Measurements from ENCODE around the gene AOAH. TPM values are rescaled to one million over a fixed set of nuclear protein-coding genes. Genes with fewer than 3 reads are reported as not detected.

AOAH gene
- total and polyA plus RNA-seq, 2 of the 4 experiments (the other 2 are of a cell fraction): not detected

DNA sequence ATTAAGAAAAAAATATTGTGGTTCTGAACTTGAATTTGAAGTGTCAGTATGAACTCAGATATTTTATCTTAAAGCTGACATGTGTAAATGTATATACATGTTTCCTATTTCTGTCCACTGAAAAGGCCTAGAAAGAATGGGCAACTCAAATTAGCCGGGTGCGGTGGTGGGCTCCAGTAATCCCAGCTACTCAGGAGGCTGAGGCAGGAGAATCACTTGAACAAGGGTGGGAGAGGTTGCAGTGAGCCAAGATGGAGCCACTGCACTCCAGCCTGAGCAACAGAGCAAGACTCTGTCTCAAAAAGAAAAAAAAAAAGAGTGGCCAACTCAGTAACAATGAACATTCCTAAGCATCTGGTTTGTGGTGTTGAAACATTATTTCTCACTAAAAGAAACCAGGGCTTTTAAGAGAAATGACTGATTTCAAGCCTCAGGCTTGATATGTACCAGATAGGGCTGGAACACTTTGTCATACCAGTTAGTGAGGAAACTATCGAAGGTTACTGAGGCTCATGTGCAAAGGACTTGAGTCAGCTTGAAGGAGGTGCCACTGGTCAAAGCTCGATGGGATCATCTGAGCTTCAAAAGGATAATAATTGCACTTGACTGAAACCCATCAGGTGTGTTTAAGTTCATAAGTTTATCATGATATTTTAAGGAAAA lies 40.5 kb downstream of the AOAH start:
- Histone ChIP-seq H2AK5ac (ENCODE audit: low read depth, low read length) (no peak overlapping the region), H2BK15ac (ENCODE audit: low read depth, low read length) (no peak overlapping the region), H2BK20ac (ENCODE audit: low read depth, low read length) (no peak overlapping the region), H3K9me3 (ENCODE audit: control insufficient read depth, insufficient read depth, low read length) (no peaks in the 10 kb centered on the region), H3K9me1 (ENCODE audit: insufficient read depth, low read length) (no peaks in the 10 kb centered on the region), H4K20me1 (ENCODE audit: insufficient read depth, low read length) (no peaks in the 10 kb centered on the region), H3K4me1 (ENCODE audit: control insufficient read depth, insufficient read depth, low read length) (no peaks in the 10 kb centered on the region), H3K79me1 (ENCODE audit: low read depth in 1 of 2, low read length in 2 of 2) (no peaks in the 10 kb centered on the region), H4K8ac (ENCODE audit: low read depth in 2 of 2, low read length in 2 of 2) (no peak overlapping the region), H2BK120ac (ENCODE audit: low read depth, low read length) (no peak overlapping the region), H2AK9ac (replicated peaks; ENCODE audit: low read depth, low read length, poor library complexity) (no peak overlapping the region), H3K4me2 (ENCODE audit: low read depth, low read length) (no peak overlapping the region), H3K23ac (ENCODE audit: low read depth, low read length) (no peak overlapping the region), H3K27me3 (ENCODE audit: control insufficient read depth, insufficient read depth, low read length) (no peaks in the 10 kb centered on the region; the same call in 1 of the 2 replicates), H3K56ac (ENCODE audit: extremely low read depth, insufficient read depth, low read length) (no peak overlapping the region), H4K91ac (ENCODE audit: insufficient read depth, low read depth, low read length) (no peak overlapping the region), H3K27ac (ENCODE audit: insufficient read depth, low read length) (no peak overlapping the region), H3K18ac (ENCODE audit: low read depth, low read length) (no peak overlapping the region), H4K5ac (ENCODE audit: low read depth, low read length) (no peak overlapping the region), H3K4ac (ENCODE audit: low read depth, low read length) (no peak overlapping the region), H3K4me3 (ENCODE audit: insufficient read depth, low read depth, low read length) (no peak overlapping the region), H3K14ac (replicated peaks; ENCODE audit: low read depth, low read length) (no peak overlapping the region), H2AFZ (replicated peaks; ENCODE audit: low read length, poor library complexity) (no peak overlapping the region), H3K9ac (ENCODE audit: low read depth, low read length) (no peak overlapping the region), H2BK5ac (ENCODE audit: low read depth, low read length, poor library complexity, severe bottlenecking) (no peak overlapping the region), H3K36me3 (ENCODE audit: control insufficient read depth, insufficient read depth, low read length) (no peaks in the 10 kb centered on the region)
- intact Hi-C loops (cut with micrococcal nuclease) (no loop called here), in situ Hi-C loops (cut with MboI; ENCODE audit: low sequenced_read_pairs) (loop anchor here (25.0 kb wide), 1 partner anchor 503 kb away; no protein-coding TSS in a partner anchor), dilution Hi-C loops (cut with HindIII; ENCODE audit: low sequenced_read_pairs, unreplicated experiment) (no loop called here)
- TF ChIP-seq RFX5 (IDR thresholded peaks at IDR 0.05; ENCODE audit: low read depth, low read length) (no peak), POLR2A (IDR thresholded peaks at IDR 0.05; ENCODE audit: low read depth, low read length) (no peak), RCOR1 (IDR thresholded peaks at IDR 0.05; ENCODE audit: insufficient replicate concordance, low read length) (no peak), MXI1 (IDR thresholded peaks at IDR 0.05; ENCODE audit: borderline replicate concordance, low read depth, low read length) (no peak), CHD1 (IDR thresholded peaks at IDR 0.05; ENCODE audit: low read depth, low read length) (no peak)
- TF ChIP-seq, protein P1, sequence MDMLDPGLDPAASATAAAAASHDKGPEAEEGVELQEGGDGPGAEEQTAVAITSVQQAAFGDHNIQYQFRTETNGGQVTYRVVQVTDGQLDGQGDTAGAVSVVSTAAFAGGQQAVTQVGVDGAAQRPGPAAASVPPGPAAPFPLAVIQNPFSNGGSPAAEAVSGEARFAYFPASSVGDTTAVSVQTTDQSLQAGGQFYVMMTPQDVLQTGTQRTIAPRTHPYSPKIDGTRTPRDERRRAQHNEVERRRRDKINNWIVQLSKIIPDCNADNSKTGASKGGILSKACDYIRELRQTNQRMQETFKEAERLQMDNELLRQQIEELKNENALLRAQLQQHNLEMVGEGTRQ (IDR thresholded peaks at IDR 0.05; ENCODE audit: low read depth, low read length): no peak
- TF ChIP-seq, protein P2, sequence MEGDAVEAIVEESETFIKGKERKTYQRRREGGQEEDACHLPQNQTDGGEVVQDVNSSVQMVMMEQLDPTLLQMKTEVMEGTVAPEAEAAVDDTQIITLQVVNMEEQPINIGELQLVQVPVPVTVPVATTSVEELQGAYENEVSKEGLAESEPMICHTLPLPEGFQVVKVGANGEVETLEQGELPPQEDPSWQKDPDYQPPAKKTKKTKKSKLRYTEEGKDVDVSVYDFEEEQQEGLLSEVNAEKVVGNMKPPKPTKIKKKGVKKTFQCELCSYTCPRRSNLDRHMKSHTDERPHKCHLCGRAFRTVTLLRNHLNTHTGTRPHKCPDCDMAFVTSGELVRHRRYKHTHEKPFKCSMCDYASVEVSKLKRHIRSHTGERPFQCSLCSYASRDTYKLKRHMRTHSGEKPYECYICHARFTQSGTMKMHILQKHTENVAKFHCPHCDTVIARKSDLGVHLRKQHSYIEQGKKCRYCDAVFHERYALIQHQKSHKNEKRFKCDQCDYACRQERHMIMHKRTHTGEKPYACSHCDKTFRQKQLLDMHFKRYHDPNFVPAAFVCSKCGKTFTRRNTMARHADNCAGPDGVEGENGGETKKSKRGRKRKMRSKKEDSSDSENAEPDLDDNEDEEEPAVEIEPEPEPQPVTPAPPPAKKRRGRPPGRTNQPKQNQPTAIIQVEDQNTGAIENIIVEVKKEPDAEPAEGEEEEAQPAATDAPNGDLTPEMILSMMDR (conservative IDR thresholded peaks at IDR 0.05; ENCODE audit: low read depth, low read length): no peak
- no peak for DNase-seq
- CTCF ChIA-PET: interaction anchor here (2.1 kb wide), 1 partner anchor 13 kb away, joined by 6 read pairs; no protein-coding TSS in a partner anchor
- BruUV-seq (replicated peaks): no TSS peak
- 82% methylated on average over 2 of the region's 4 CpGs; no CpG with 5 or more reads in 1 of the 2 experiments for WGBS, 2 experiments (ENCODE audit: extremely low coverage in 2 of 2, insufficient read length in 1 of 2)
- no peak for ATAC-seq (ENCODE audit: low read depth)
- POLR2A ChIA-PET (ENCODE audit: unreplicated experiment): no interaction called here

Measured in IMR-90 (cell line).